Measurements from ENCODE around the gene USP34.

DNA sequence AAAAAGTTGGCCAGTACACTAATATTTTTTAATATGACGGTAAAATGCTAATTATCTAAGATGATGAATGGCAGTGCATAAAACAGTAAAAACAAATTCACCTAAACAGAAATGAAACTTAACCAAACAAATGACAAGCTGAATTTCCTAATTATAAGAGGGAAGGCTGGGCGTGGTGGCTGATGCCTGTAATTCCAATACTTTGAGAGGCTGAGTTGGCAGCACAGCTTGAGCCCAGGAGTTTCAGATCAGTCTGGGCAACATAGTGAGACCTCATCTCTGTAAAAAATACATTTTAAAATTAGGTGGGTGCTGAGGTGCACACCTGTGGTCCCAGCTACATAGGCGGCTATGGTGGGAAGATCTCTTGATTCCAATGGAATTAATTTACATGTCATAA lies 120.1 kb downstream of the USP34 start:
- no peak for TF ChIP-seq CHD1 (IDR thresholded peaks at IDR 0.05; ENCODE audit: low read depth, low read length)
- TF ChIP-seq RAD21 (IDR thresholded peaks at IDR 0.05; ENCODE audit: low read length) = no peak
- TF ChIP-seq, protein P1, sequence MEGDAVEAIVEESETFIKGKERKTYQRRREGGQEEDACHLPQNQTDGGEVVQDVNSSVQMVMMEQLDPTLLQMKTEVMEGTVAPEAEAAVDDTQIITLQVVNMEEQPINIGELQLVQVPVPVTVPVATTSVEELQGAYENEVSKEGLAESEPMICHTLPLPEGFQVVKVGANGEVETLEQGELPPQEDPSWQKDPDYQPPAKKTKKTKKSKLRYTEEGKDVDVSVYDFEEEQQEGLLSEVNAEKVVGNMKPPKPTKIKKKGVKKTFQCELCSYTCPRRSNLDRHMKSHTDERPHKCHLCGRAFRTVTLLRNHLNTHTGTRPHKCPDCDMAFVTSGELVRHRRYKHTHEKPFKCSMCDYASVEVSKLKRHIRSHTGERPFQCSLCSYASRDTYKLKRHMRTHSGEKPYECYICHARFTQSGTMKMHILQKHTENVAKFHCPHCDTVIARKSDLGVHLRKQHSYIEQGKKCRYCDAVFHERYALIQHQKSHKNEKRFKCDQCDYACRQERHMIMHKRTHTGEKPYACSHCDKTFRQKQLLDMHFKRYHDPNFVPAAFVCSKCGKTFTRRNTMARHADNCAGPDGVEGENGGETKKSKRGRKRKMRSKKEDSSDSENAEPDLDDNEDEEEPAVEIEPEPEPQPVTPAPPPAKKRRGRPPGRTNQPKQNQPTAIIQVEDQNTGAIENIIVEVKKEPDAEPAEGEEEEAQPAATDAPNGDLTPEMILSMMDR (conservative IDR thresholded peaks at IDR 0.05; ENCODE audit: low read depth, low read length) = no peak
- TF ChIP-seq RFX5 (IDR thresholded peaks at IDR 0.05; ENCODE audit: low read depth, low read length) = no peak
- TF ChIP-seq MXI1 (IDR thresholded peaks at IDR 0.05; ENCODE audit: borderline replicate concordance, low read depth, low read length) = no peak
- no peak for TF ChIP-seq POLR2A (IDR thresholded peaks at IDR 0.05; ENCODE audit: low read depth, low read length)
- TF ChIP-seq FOS (IDR thresholded peaks at IDR 0.05; ENCODE audit: low read depth, low read length) = no peak

Measured in IMR-90 (cell line).